DND-41 (cell line): ENCODE measurements around the gene FXYD3.

Experiments
- ATAC-seq: fragments of 200-7000 bp; cut with Tn5 transposase; 3 replicates; pipeline ENCODE4 v1.9.1; 2021; ENCODE audit warnings: low read depth; ENCODE audit not compliant: insufficient read depth
- DNase-seq: peaks from one replicate; pipeline ENCODE4 v3.0.0-alpha.2; 2020
- H2AFZ ChIP-seq: 2 replicates; pipeline ENCODE4 v1.6.0; 2012; ENCODE audit warnings: low read depth, low read length
- H3K27ac ChIP-seq: 2 replicates; pipeline ENCODE4 v1.5.1; 2012; ENCODE audit warnings: low read length, inconsistent platforms
- H3K27me3 ChIP-seq: fragments of 200-600 bp; sonication (generic); 2 replicates; pipeline ENCODE4 v1.6.0; 2012; ENCODE audit warnings: low read length, mild to moderate bottlenecking, inconsistent platforms; ENCODE audit not compliant: insufficient read depth, poor library complexity
- H3K36me3 ChIP-seq: 2 replicates; pipeline ENCODE4 v1.5.1; 2012; ENCODE audit warnings: low read length, inconsistent platforms; ENCODE audit not compliant: insufficient read depth
- H3K4me1 ChIP-seq: 2 replicates; pipeline ENCODE4 v1.5.1; 2012; ENCODE audit warnings: mild to moderate bottlenecking, low read length; ENCODE audit not compliant: insufficient read depth
- H3K4me2 ChIP-seq: 2 replicates; pipeline ENCODE4 v1.6.0; 2012; ENCODE audit warnings: mild to moderate bottlenecking, moderate library complexity, low read length, inconsistent platforms; ENCODE audit not compliant: insufficient read depth
- H3K4me3 ChIP-seq, 2 experiments: fragments of 200-600 bp in 1 of 2; shearing (Covaris generic) in 1 of 2; 2 replicates each; pipeline ENCODE4 v1.5.1; 2012 to 2016; ENCODE audit warnings: inconsistent platforms in 2 of 2, low read length in 2 of 2, mild to moderate bottlenecking in 2 of 2, low read depth in 1 of 2, moderate library complexity in 1 of 2
- H3K79me2 ChIP-seq: 2 replicates; pipeline ENCODE4 v1.6.0; 2012; ENCODE audit warnings: low read length, inconsistent platforms; ENCODE audit not compliant: insufficient read depth
- H3K9ac ChIP-seq: 2 replicates; pipeline ENCODE4 v1.6.0; 2012; ENCODE audit warnings: low read depth, mild to moderate bottlenecking, inconsistent platforms, low read length, moderate library complexity
- H3K9me3 ChIP-seq: 2 replicates; pipeline ENCODE4 v1.5.1; 2012; ENCODE audit warnings: low read length, moderate library complexity, mild to moderate bottlenecking, inconsistent platforms; ENCODE audit not compliant: insufficient read depth, severe bottlenecking
- H4K20me1 ChIP-seq: 2 replicates; pipeline ENCODE4 v1.6.0; 2012; ENCODE audit warnings: low read length; ENCODE audit not compliant: insufficient read depth
- EZH2 ChIP-seq: IDR thresholded peaks from 3 replicates; pipeline ENCODE4 v1.6.1; 2012; ENCODE audit warnings: borderline replicate concordance, low read depth, mild to moderate bottlenecking, moderate library complexity, low read length, inconsistent platforms; ENCODE audit not compliant: severe bottlenecking
- TF ChIP-seq, protein P1 (sequence below): IDR thresholded peaks from 2 replicates; pipeline ENCODE4 v1.5.1; 2012; ENCODE audit warnings: borderline replicate concordance, low read length, moderate library complexity, mild to moderate bottlenecking; ENCODE audit not compliant: poor library complexity, severe bottlenecking; ENCODE audit errors: extremely low read depth

FXYD3 gene

GRCh38 chr19:35094656-35095055 is 21.0 kb upstream of the FXYD3 start:
- no peaks in the 10 kb centered on the region for H4K20me1 ChIP-seq
- H2AFZ ChIP-seq, result no peak overlapping the region
- no peaks in the 10 kb centered on the region for H3K27me3 ChIP-seq
- H3K4me1 ChIP-seq, result no peaks in the 10 kb centered on the region
- H3K4me2 ChIP-seq, result no peak overlapping the region
- ATAC-seq, result no peak
- no peak overlapping the region for H3K4me3 ChIP-seq
- no peaks in the 10 kb centered on the region for H3K79me2 ChIP-seq
- no peaks in the 10 kb centered on the region for H3K9me3 ChIP-seq
- DNase-seq, result no peak
- TF ChIP-seq EZH2, result no peak
- TF ChIP-seq, protein P1, sequence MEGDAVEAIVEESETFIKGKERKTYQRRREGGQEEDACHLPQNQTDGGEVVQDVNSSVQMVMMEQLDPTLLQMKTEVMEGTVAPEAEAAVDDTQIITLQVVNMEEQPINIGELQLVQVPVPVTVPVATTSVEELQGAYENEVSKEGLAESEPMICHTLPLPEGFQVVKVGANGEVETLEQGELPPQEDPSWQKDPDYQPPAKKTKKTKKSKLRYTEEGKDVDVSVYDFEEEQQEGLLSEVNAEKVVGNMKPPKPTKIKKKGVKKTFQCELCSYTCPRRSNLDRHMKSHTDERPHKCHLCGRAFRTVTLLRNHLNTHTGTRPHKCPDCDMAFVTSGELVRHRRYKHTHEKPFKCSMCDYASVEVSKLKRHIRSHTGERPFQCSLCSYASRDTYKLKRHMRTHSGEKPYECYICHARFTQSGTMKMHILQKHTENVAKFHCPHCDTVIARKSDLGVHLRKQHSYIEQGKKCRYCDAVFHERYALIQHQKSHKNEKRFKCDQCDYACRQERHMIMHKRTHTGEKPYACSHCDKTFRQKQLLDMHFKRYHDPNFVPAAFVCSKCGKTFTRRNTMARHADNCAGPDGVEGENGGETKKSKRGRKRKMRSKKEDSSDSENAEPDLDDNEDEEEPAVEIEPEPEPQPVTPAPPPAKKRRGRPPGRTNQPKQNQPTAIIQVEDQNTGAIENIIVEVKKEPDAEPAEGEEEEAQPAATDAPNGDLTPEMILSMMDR, result no peak
- no peak overlapping the region for H3K27ac ChIP-seq
- no peak overlapping the region for H3K9ac ChIP-seq
- H3K36me3 ChIP-seq, result no peaks in the 10 kb centered on the region

DNA sequence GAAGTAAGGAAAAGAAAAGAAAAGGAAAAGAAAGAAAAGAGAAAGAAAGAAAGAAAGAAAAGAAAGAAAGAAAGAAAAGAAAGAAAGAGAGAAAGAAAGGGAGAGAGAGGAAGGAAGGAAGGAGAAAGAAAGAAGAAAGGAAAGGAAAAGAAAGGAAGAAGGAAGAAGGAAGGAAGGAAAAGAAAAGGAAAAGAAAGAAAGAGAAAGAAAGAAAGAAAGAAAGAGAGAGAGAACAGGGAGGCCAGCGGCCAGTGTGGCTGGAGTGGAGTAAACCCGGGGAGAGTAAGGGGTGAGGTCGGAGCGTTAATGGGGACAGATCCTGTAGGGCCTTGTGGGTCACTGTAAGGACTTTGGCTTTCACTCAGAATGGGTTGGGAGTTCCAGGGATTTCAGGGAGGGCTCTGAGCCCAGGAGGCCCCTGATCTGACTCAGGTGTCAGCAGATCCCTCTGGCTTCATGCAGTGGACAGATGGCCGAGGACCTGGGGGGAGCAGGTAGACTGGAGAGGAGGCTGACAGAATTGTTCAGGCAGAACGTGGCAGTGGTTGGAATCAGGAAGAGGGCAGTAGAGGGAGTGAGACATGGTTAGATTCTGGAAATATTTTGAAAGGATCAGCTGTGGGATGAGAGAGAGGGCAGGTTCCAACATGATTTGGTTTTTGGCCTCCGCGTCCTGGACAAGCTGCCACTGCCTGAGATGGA is 19.8 kb upstream of the FXYD3 start:
- TF ChIP-seq, protein P1, result no peak
- TF ChIP-seq EZH2, result no peak
- H3K4me1 ChIP-seq, result no peaks in the 10 kb centered on the region
- no peak overlapping the region for H3K4me2 ChIP-seq
- no peaks in the 10 kb centered on the region for H3K9me3 ChIP-seq
- ATAC-seq (no peak), DNase-seq (no peak)
- no peak overlapping the region for H3K9ac ChIP-seq
- no peaks in the 10 kb centered on the region for H4K20me1 ChIP-seq
- no peaks in the 10 kb centered on the region for H3K36me3 ChIP-seq
- H3K4me3 ChIP-seq, result no peak overlapping the region
- H2AFZ ChIP-seq, result no peak overlapping the region
- H3K27ac ChIP-seq, result no peak overlapping the region
- H3K79me2 ChIP-seq, result no peaks in the 10 kb centered on the region
- H3K27me3 ChIP-seq, result no peaks in the 10 kb centered on the region

GRCh38 chr19:35098413-35099049 is 17.1 kb upstream of the FXYD3 start:
- Histone ChIP-seq H3K4me3 (no peak overlapping the region), H2AFZ (no peak overlapping the region), H3K9me3 (no peaks in the 10 kb centered on the region), H3K9ac (no peak overlapping the region), H3K79me2 (no peaks in the 10 kb centered on the region), H4K20me1 (no peaks in the 10 kb centered on the region), H3K4me2 (no peak overlapping the region), H3K27me3 (no peaks in the 10 kb centered on the region), H3K4me1 (no peaks in the 10 kb centered on the region), H3K27ac (no peak overlapping the region), H3K36me3 (no peaks in the 10 kb centered on the region)
- no peak for TF ChIP-seq EZH2
- TF ChIP-seq, protein P1, result no peak
- ATAC-seq (no peak), DNase-seq (no peak)
